GM13977 (cell line): Measurements from ENCODE around the gene UBE2V1.
"Not testable (repeated sequence)": the region's sequence is repeated elsewhere in the genome, so short reads cannot be mapped to it uniquely, and the experiment has no call there.

Source experiments
- DNase-seq: peaks from one replicate; pipeline ENCODE4 v3.0.0; 2012; ENCODE audit warnings: low spot score
- CTCF ChIP-seq: IDR thresholded peaks from 2 replicates; pipeline ENCODE4 v1.5.1; 2012; ENCODE audit warnings: mild to moderate bottlenecking, control low read depth; ENCODE audit not compliant: insufficient read depth; ENCODE audit errors: extremely low read depth, missing control alignments
- in situ Hi-C: fragments of 300-500 bp; cut with MboI; formaldehyde crosslinking; loops from one replicate; pipeline ENCODE4 v1.12.0; 2022; ENCODE audit warnings: low sequenced_read_pairs, low pct_unique_long_range_greater_than_20kb, mixed read lengths, inconsistent platforms; ENCODE audit not compliant: unreplicated experiment

Gene UBE2V1

GRCh38 chr20:50112512-50113419 is at the start of gene UBE2V1:
TSS of gene UBE2V1 (minus strand) at chr20:50113150. CDS start at chr20:50113128, 22 bp downstream.
- peak; percentile 49 for TF ChIP-seq CTCF
- in situ Hi-C loops = no loop called here
- DNase-seq = peak; percentile 91

GRCh38 chr20:50161494-50161893 is 48.5 kb upstream of the UBE2V1 start:
- DNase-seq, in situ Hi-C loops: not testable (repeated sequence)

- TF ChIP-seq CTCF = no peak
- DNase-seq = peak; percentile 99
- in situ Hi-C loops = no loop called here
These were observed 40.8 kb upstream of the UBE2V1 start, which contains the start of gene PEDS1 for GRCh38 chr20:50153500-50154377. TSS of gene PEDS1 (minus strand) at chr20:50153723. CDS start at chr20:50153637, 86 bp downstream.

- DNase-seq = peak; percentile 53
- in situ Hi-C loops = no loop called here
- TF ChIP-seq CTCF = no peak
These were observed 40.2 kb upstream of the UBE2V1 start for GRCh38 chr20:50153153-50153499.

- DNase-seq = no peak
- in situ Hi-C loops = no loop called here
- no peak for TF ChIP-seq CTCF
These were observed 39.6 kb upstream of the UBE2V1 start for GRCh38 chr20:50152394-50153152.

GRCh38 chr20:50151034-50151743 is 38.2 kb upstream of the UBE2V1 start:
- no peak for DNase-seq
- TF ChIP-seq CTCF = no peak
- in situ Hi-C loops = no loop called here
